Diencephalon (tissue), 1 donor: Measurements from ENCODE around the gene EAPP. TPM values are rescaled to one million over a fixed set of nuclear protein-coding genes. Genes with fewer than 3 reads are reported as not detected.

Experiments
- small RNA-seq: library from RNA; depleted of rRNA; stranded (forward); fragments of <200 nt; gene quantifications from one replicate; pipeline ENCODE3, GENCODE V24; 2014
- total RNA-seq: library from RNA; depleted of rRNA; stranded (reverse); fragments of >200 nt; gene quantifications from one replicate; pipeline ENCODE4 v1.2.3, GENCODE V29; 2014

EAPP gene
- 54.7 TPM for total RNA-seq

GRCh38 chr14:34539407-34540180 lies at the start of gene EAPP:
TSS of gene EAPP (minus strand) at chr14:34539701. CDS start at chr14:34539628, 73 bp downstream.

Small RNA genes within 50 kb of the gene (small RNA-seq; reads per million reads assigned to genes)
- gene RNU1-27P (not detected), gene RNU1-28P (not detected)

Other genes with a start within 250 kb of the EAPP start
- 24.0 TPM for gene SPTSSA, start 77.5 kb downstream of the EAPP start, total RNA-seq
- gene SNX6, start 90.4 kb upstream of the EAPP start, total RNA-seq, result 94.1 TPM
- 61.8 TPM for gene CFL2, start 174.9 kb upstream of the EAPP start, total RNA-seq